GM12873 (cell line): ENCODE data around the gene GOLGA3.

Experiments used
- TF ChIP-seq, protein P1 (sequence below): IDR thresholded peaks from 2 replicates; pipeline ENCODE4 v1.5.1; 2012; ENCODE audit warnings: low read depth, mild to moderate bottlenecking, moderate library complexity, low read length, control low read depth; ENCODE audit not compliant: insufficient read depth; ENCODE audit errors: missing control alignments

GOLGA3 gene

DNA sequence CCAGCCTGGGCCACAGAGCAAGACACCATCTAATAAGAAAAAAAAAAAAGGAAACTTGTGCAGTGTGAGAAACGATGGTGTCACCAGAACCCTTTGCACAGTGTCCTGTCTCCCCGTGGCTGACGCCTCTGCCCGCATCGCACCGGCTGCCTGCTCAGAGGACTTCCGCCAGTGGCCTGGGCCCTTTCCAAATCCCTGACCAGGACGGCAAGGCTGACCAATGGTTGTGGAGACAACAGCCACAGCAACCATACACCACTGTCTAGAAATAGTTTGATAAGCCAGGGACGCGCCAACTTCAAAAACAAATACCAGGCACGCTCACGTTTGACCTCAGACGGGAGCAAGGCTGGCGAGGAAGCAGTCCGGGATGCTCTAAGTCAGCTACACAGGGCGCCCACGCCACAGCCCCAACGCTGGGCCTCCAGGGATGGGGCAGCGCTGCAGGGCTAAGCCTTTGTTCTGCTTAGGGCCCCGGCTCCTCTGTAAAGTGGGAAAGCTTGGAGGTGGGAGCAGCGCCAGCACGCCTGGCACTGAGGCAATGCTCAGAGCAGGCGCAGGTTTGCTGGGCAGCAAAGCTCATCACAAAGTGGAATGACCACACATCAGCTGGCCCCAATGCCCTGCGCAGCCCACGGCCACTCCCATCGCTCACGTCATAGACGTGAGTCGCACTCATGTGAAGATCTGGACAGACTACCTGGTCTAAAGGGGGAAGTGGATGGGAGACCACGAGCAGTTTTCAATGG, 105.5 kb downstream of the GOLGA3 start:
- TF ChIP-seq, protein P1, sequence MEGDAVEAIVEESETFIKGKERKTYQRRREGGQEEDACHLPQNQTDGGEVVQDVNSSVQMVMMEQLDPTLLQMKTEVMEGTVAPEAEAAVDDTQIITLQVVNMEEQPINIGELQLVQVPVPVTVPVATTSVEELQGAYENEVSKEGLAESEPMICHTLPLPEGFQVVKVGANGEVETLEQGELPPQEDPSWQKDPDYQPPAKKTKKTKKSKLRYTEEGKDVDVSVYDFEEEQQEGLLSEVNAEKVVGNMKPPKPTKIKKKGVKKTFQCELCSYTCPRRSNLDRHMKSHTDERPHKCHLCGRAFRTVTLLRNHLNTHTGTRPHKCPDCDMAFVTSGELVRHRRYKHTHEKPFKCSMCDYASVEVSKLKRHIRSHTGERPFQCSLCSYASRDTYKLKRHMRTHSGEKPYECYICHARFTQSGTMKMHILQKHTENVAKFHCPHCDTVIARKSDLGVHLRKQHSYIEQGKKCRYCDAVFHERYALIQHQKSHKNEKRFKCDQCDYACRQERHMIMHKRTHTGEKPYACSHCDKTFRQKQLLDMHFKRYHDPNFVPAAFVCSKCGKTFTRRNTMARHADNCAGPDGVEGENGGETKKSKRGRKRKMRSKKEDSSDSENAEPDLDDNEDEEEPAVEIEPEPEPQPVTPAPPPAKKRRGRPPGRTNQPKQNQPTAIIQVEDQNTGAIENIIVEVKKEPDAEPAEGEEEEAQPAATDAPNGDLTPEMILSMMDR: no peak

- TF ChIP-seq, protein P1: no peak
These were observed 107.9 kb downstream of the GOLGA3 start for GRCh38 chr12:132720606-132721345.

DNA sequence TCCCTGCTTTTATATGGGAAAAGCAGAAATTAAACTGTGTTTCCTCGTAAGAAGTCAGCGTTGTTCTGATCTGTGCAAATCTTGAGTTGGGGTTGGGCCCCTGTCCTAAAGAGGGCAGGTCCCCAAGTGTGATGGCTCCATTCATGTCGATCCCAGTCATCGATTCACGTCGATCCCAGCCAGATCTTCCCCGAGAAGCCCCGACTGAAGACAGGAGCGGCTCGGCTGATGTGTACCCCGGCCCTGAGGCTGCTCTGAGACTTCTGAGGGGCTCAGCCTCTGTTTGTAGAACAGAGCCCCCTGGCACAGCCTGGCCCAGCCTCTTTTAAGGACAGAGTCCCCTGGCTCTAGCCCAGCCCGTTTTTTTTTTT, 108.7 kb downstream of the GOLGA3 start:
- TF ChIP-seq, protein P1: no peak

DNA sequence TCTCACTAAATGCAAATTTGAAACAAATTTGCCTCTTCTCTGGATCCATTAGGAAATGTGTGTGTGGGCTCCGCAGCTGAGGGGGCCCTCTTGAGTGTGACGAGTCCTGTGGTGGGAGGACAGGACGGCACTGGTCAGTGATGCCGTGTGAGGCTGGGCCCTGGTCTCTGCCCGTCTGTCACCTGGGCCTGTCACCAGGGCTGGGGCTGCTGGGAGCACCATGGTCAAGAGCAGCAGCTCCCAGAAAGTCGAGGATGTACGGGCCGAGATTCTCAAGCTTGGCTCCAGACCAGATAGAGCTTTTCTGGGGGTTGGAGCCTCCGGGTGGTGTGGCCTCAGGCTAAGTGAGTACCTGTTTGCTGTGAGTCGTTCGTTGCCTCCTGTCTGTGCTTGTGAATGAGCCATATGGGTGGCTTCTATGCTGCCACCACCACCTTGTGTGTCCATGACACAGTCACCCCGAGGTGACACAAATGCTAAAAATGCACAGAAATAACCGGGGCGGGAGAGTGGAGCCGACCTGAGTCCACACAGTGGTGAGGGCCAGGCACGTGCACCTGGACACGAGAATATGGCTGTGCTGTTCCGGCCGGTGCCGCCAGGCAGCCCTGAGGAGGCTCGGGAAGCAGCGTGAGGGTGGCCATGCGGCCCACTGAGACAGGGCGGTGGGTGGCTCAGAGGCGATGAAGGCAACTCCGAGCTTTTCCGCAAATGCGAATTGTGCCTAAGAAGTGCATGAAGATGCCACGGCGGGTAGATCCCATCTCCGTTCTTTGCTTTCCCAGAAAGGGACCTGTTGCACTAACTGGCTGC, 109.3 kb downstream of the GOLGA3 start:
- TF ChIP-seq, protein P1: no peak
